ENCODE data around the gene EPB41L1.

Gene EPB41L1

DNA sequence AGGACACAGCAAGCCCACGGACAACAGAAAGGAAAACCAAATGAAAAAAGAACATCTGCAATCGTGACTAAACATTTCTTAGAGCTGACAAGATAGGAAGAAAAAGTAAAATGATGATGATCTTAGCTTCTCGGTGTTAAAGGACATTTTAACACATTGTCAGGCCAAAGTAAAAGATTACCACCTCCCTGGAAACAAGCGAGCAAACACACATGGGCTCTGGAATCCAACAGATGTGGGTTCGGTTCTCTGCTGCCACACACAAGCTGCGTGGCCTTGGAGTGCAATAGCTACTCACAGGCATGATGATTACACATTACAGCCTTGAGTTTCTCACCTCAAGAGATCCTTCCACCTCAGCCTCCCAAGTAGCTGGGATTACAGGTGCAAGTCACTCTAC lies 74.2 kb downstream of the EPB41L1 start:
- H3K4me1 ChIP-seq = no peaks in the 10 kb centered on the region
- no peak for DNase-seq
- intact Hi-C loops (cut with DNase I; ENCODE audit: low total_unique reads) = no loop called here
- no peak overlapping the region for H3K4me3 ChIP-seq
- TF ChIP-seq, protein P1, sequence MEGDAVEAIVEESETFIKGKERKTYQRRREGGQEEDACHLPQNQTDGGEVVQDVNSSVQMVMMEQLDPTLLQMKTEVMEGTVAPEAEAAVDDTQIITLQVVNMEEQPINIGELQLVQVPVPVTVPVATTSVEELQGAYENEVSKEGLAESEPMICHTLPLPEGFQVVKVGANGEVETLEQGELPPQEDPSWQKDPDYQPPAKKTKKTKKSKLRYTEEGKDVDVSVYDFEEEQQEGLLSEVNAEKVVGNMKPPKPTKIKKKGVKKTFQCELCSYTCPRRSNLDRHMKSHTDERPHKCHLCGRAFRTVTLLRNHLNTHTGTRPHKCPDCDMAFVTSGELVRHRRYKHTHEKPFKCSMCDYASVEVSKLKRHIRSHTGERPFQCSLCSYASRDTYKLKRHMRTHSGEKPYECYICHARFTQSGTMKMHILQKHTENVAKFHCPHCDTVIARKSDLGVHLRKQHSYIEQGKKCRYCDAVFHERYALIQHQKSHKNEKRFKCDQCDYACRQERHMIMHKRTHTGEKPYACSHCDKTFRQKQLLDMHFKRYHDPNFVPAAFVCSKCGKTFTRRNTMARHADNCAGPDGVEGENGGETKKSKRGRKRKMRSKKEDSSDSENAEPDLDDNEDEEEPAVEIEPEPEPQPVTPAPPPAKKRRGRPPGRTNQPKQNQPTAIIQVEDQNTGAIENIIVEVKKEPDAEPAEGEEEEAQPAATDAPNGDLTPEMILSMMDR (IDR thresholded peaks at IDR 0.05) = no peak
- no peaks in the 10 kb centered on the region for H3K9me3 ChIP-seq
- H3K27me3 ChIP-seq = no peaks in the 10 kb centered on the region
- H3K36me3 ChIP-seq = peaks cover 0 to 58% (median 8%) of the 10 kb centered on the region in 3 donors
- H3K27ac ChIP-seq = no peak overlapping the region

DNA sequence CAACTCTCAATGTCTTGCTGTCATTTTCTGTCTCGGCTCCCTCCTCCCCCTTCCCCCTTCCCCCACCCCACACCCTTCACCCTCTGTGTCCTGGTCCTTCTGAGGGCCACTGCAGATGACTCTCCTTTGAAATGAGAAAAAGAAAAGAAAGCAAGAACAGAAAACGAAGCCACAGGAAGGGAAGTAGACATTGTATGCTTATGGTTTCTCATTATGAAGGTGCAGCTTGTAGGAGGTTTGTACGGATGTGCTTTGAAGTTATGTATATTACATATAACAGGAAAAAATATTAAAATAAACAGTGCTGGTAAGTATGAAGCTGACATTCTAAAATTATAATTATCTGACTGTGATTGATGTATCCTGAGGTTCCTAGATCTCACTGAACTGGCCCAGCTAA lies 75.5 kb downstream of the EPB41L1 start:
- Histone ChIP-seq H3K4me1 (no peaks in the 10 kb centered on the region), H3K27me3 (no peaks in the 10 kb centered on the region), H3K4me3 (no peak overlapping the region), H3K36me3 (peaks cover 0 to 55% (median 8%) of the 10 kb centered on the region in 3 donors), H3K27ac (no peak overlapping the region), H3K9me3 (no peaks in the 10 kb centered on the region)
- no peak for DNase-seq
- intact Hi-C loops (cut with DNase I; ENCODE audit: low total_unique reads) = no loop called here
- TF ChIP-seq, protein P1 (IDR thresholded peaks at IDR 0.05) = no peak

DNA sequence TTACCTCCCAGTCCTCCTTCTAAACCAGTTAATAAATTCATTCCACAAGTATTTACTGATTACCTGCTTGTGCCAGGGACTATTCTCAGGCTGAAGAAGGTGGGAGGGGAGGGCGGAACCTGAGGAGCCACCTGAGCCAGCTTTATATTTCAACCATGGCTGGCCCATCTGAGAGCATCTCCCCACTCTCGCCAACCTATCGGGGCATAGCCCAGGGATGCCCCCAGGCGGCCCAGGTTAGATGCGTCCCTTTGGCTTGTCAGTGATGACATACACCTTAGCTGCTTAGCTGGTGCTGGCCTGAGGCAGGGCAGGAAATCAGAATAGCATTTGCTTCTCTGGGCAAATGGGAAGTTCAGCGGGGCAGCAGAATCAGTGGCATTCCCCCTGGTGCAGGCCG lies 76.8 kb downstream of the EPB41L1 start:
- intact Hi-C loops (cut with DNase I; ENCODE audit: low total_unique reads) = no loop called here
- Histone ChIP-seq H3K9me3 (no peaks in the 10 kb centered on the region), H3K4me3 (no peak overlapping the region), H3K27ac (no peak overlapping the region), H3K27me3 (no peaks in the 10 kb centered on the region), H3K4me1 (peaks cover 0 to 8% (median 7%) of the 10 kb centered on the region in 4 donors), H3K36me3 (peaks cover 0 to 42% (median 0%) of the 10 kb centered on the region in 3 donors)
- no peak for DNase-seq
- TF ChIP-seq, protein P1 (IDR thresholded peaks at IDR 0.05) = no peak

DNA sequence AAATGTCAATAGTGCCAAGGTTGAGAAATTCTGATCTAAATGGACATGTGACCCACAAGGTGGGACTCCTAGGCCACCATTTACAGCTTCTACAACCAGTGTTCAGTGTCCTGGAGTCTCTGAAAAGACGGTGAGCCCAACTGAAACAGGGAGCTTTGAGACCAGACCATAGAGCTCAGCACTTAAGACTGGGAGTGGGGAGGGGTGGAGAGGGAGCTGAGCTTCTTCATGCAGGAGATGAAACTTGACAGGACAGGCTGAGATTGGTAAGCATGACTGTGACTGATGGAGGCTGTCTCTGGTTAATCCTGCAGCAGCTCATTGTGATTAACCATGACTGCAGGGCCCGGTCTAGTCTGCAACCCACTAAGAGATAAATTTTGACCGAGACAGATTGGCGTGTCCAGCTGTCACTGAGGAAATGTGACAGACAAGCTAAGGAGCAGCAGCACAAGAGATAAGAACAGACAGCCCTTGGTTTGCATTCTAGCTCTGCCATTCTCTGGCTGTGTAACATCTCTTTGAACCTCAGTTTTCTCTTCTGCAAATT lies 80.3 kb downstream of the EPB41L1 start:
- Histone ChIP-seq H3K4me1 (peaks cover 0 to 26% (median 20%) of the 10 kb centered on the region in 4 donors), H3K36me3 (peaks cover 0 to 22% (median 2%) of the 10 kb centered on the region in 3 donors), H3K27ac (no peak overlapping the region), H3K9me3 (no peaks in the 10 kb centered on the region), H3K27me3 (no peaks in the 10 kb centered on the region), H3K4me3 (no peak overlapping the region)
- intact Hi-C loops (cut with DNase I; ENCODE audit: low total_unique reads) = no loop called here
- TF ChIP-seq, protein P1 (IDR thresholded peaks at IDR 0.05) = no peak
- no peak for DNase-seq

DNA sequence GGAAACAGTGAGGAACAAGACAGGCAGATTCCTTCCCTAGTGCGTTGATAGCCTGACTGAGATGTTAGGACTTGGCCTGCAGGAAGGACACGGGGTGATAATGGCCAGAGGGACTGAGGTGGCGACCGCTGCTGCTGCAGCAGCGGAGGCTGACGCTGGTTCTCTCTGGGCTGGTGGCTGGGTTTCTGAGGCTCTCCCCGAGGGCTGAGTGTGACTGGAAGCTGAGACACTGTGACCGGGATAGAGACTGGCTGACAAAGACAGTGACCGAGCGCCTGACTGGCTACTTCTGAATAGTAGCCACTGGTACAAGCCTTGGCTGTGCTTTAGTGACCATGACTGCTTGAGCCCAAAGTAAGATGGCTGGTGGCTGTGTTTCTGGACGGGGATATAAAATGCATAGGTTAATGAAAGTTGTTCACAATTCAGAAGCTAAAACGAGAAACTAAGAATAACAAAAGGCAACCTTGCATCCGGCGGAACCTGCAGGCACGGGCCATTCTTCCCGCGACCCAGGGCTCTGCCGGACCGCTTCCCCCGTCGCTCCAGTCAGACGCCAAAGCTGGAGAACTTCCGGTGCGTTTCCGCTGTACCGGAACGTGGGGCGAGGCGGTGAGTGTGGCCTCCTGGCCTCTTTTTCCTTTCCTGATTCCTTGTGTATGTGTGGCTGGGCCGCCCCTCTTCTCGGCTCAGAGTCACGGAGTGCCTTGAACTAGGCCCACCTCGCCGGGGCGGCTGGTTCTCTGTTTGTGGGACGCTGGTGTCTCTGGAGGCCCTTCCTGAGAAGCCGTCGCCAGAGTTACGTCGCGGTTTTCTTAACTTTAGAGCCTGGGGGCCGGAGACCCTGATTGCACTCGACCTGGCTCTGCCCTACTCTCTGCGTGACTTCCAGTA lies 81.6 kb downstream of the EPB41L1 start, which contains the start of gene AAR2:
AAR2 (plus strand) TSS at position 587 of the 894 bp plus-strand sequence. CDS start 3,391 bp downstream, outside the sequence.
- TF ChIP-seq, protein P1 (IDR thresholded peaks at IDR 0.05) = no peak
- Histone ChIP-seq H3K27me3 (no peaks in the 10 kb centered on the region), H3K9me3 (no peaks in the 10 kb centered on the region), H3K4me3 (peak within 1 kb of the TSS; percentile 73 to 76), H3K36me3 (peaks cover 8 to 24% (median 14%) of the 10 kb centered on the region in 3 donors), H3K4me1 (peaks cover 0 to 26% (median 23%) of the 10 kb centered on the region in 4 donors), H3K27ac (peak within 1 kb of the TSS; percentile 79 to 80)
- peak; percentile 67 to 86 for DNase-seq
- intact Hi-C loops (cut with DNase I; ENCODE audit: low total_unique reads) = no loop called here
